Activated CD8-positive, alpha-beta memory T cell treated with anti-CD3 and anti-CD28 coated beads, Interleukin-2, amount 10 ng/mL, durations not matched to agents 7 days and 5 days (primary cell): ENCODE results near the gene DHX32. TPM values are rescaled to one million over a fixed set of nuclear protein-coding genes. Genes with fewer than 3 reads are reported as not detected.

Source experiments
- ATAC-seq: fragments of 150-1000 bp; cut with Tn5 transposase; one replicate; pipeline ENCODE4 v1.10.0; 2021; ENCODE audit warnings: moderate library complexity
- CTCF ChIA-PET: fragments of 350-600 bp; sonication (Branson Sonifier 250); formaldehyde crosslinking; loops from one replicate; lab custom pipeline; 2021; ENCODE audit warnings: antibody characterized with exemption; lab: Charles Lee
- DNase-seq: peaks from one replicate; pipeline ENCODE4 v3.0.0-alpha.2; 2020
- H3K27ac Mint-ChIP-seq: one replicate; pipeline ENCODE4 v1.8.0; 2021; ENCODE audit warnings: mild to moderate bottlenecking, mixed read lengths
- H3K27me3 Mint-ChIP-seq: one replicate; pipeline ENCODE4 v1.8.0; 2021; ENCODE audit warnings: mixed read lengths
- H3K36me3 Mint-ChIP-seq: one replicate; pipeline ENCODE4 v1.8.0; 2021; ENCODE audit warnings: mild to moderate bottlenecking, mixed read lengths
- H3K4me1 Mint-ChIP-seq: one replicate; pipeline ENCODE4 v1.8.0; 2021; ENCODE audit warnings: mixed read lengths
- H3K4me3 Mint-ChIP-seq: one replicate; pipeline ENCODE4 v1.8.0; 2021; ENCODE audit warnings: mild to moderate bottlenecking, moderate library complexity, mixed read lengths
- H3K9me3 Mint-ChIP-seq: one replicate; pipeline ENCODE4 v1.8.0; 2022; ENCODE audit warnings: low read depth, mixed read lengths
- total RNA-seq, 2 experiments: library from RNA; stranded (reverse); gene quantifications; one replicate each; pipeline ENCODE4 v1.2.3, GENCODE V29; 2021

DHX32 gene
- total RNA-seq, 2 experiments from 2014 or later = 12.1 to 16.0 TPM

GRCh38 chr10:125883211-125883610, 2.1 kb upstream of the DHX32 start:
- CTCF ChIA-PET = interaction anchor here (1.0 kb wide), 1 partner anchor 14 kb away, joined by 4 read pairs; no protein-coding TSS in a partner anchor
- Mint-ChIP-seq H3K4me3 (no peak overlapping the region), H3K27me3 (no peaks in the 10 kb centered on the region), H3K36me3 (peaks cover 7% of the 10 kb centered on the region), H3K9me3 (no peaks in the 10 kb centered on the region), H3K27ac (no peak overlapping the region), H3K4me1 (no peaks in the 10 kb centered on the region)
- DNase-seq (no peak), ATAC-seq (no peak)

GRCh38 chr10:125882596-125882995, 1.5 kb upstream of the DHX32 start:
- Mint-ChIP-seq H3K4me1 (no peaks in the 10 kb centered on the region), H3K9me3 (no peaks in the 10 kb centered on the region), H3K4me3 (no peak overlapping the region), H3K27me3 (no peaks in the 10 kb centered on the region), H3K36me3 (peaks cover 10% of the 10 kb centered on the region), H3K27ac (no peak overlapping the region)
- CTCF ChIA-PET = no interaction called here
- no peak for ATAC-seq
- no peak for DNase-seq

GRCh38 chr10:125880719-125881118, 373 bp downstream of the DHX32 start:
- CTCF ChIA-PET = no interaction called here
- H3K27me3 Mint-ChIP-seq = no peaks in the 10 kb centered on the region
- H3K27ac Mint-ChIP-seq = no peak overlapping the region
- H3K36me3 Mint-ChIP-seq = peaks cover 18% of the 10 kb centered on the region
- H3K9me3 Mint-ChIP-seq = no peaks in the 10 kb centered on the region
- DNase-seq = no peak
- H3K4me1 Mint-ChIP-seq = no peaks in the 10 kb centered on the region
- no peak overlapping the region for H3K4me3 Mint-ChIP-seq
- no peak for ATAC-seq

- DNase-seq = no peak
- CTCF ChIA-PET = no interaction called here
- peaks cover 2% of the 10 kb centered on the region for H3K4me1 Mint-ChIP-seq
- no peak overlapping the region for H3K27ac Mint-ChIP-seq
- H3K4me3 Mint-ChIP-seq = no peak overlapping the region
- no peak for ATAC-seq
- H3K27me3 Mint-ChIP-seq = no peaks in the 10 kb centered on the region
- no peaks in the 10 kb centered on the region for H3K9me3 Mint-ChIP-seq
- peaks cover 24% of the 10 kb centered on the region for H3K36me3 Mint-ChIP-seq
These were observed 1.9 kb downstream of the DHX32 start for GRCh38 chr10:125878957-125879835.

- H3K27ac Mint-ChIP-seq = no peak overlapping the region
- H3K4me3 Mint-ChIP-seq = no peak overlapping the region
- DNase-seq = no peak
- no peaks in the 10 kb centered on the region for H3K27me3 Mint-ChIP-seq
- H3K36me3 Mint-ChIP-seq = peaks cover 11% of the 10 kb centered on the region
- no peak for ATAC-seq
- CTCF ChIA-PET = no interaction called here
- H3K9me3 Mint-ChIP-seq = no peaks in the 10 kb centered on the region
- peaks cover 2% of the 10 kb centered on the region for H3K4me1 Mint-ChIP-seq
These were observed 9.8 kb downstream of the DHX32 start for GRCh38 chr10:125871338-125871737.

- DNase-seq (no peak), ATAC-seq (peak; percentile 42)
- Mint-ChIP-seq H3K36me3 (no peaks in the 10 kb centered on the region), H3K9me3 (no peaks in the 10 kb centered on the region), H3K4me1 (no peaks in the 10 kb centered on the region), H3K4me3 (no peak overlapping the region), H3K27ac (no peak overlapping the region), H3K27me3 (no peaks in the 10 kb centered on the region)
- CTCF ChIA-PET = interaction anchor here (0.9 to 2.0 kb wide), 6 partner anchors 9 to 45 kb away, joined by 3 to 5 read pairs (median 4); partner anchors contain the start of genes BCCIP and UROS
These were observed 12.6 kb downstream of the DHX32 start for GRCh38 chr10:125868372-125868975.

GRCh38 chr10:125866421-125867029, 14.6 kb downstream of the DHX32 start:
- DNase-seq (no peak), ATAC-seq (no peak)
- Mint-ChIP-seq H3K27ac (no peak overlapping the region), H3K4me1 (no peaks in the 10 kb centered on the region), H3K27me3 (no peaks in the 10 kb centered on the region), H3K9me3 (no peaks in the 10 kb centered on the region), H3K36me3 (no peaks in the 10 kb centered on the region), H3K4me3 (no peak overlapping the region)
- CTCF ChIA-PET = no interaction called here

GRCh38 chr10:125865120-125865519, 16.0 kb downstream of the DHX32 start:
- no peaks in the 10 kb centered on the region for H3K4me1 Mint-ChIP-seq
- CTCF ChIA-PET = interaction anchor here (1.4 kb wide), 1 partner anchor 12 kb away, joined by 3 read pairs; no protein-coding TSS in a partner anchor
- H3K9me3 Mint-ChIP-seq = no peaks in the 10 kb centered on the region
- no peak overlapping the region for H3K4me3 Mint-ChIP-seq
- no peak for DNase-seq
- ATAC-seq = no peak
- H3K36me3 Mint-ChIP-seq = no peaks in the 10 kb centered on the region
- H3K27ac Mint-ChIP-seq = no peak overlapping the region
- H3K27me3 Mint-ChIP-seq = no peaks in the 10 kb centered on the region

- Mint-ChIP-seq H3K36me3 (no peaks in the 10 kb centered on the region), H3K4me3 (no peak overlapping the region), H3K27ac (no peak overlapping the region), H3K4me1 (no peaks in the 10 kb centered on the region), H3K27me3 (no peaks in the 10 kb centered on the region), H3K9me3 (no peaks in the 10 kb centered on the region)
- DNase-seq (no peak), ATAC-seq (no peak)
- CTCF ChIA-PET = interaction anchor here (0.7 to 1.0 kb wide), 2 partner anchors 9 kb away, joined by 3 to 5 read pairs; no protein-coding TSS in a partner anchor
These were observed 21.8 kb downstream of the DHX32 start for GRCh38 chr10:125859128-125859817.

- CTCF ChIA-PET = interaction anchor here (1.0 kb wide), 1 partner anchor 815 kb away, joined by 3 read pairs; no protein-coding TSS in a partner anchor
- Mint-ChIP-seq H3K9me3 (no peaks in the 10 kb centered on the region), H3K4me1 (no peaks in the 10 kb centered on the region), H3K27ac (no peak overlapping the region), H3K4me3 (no peak overlapping the region), H3K36me3 (peaks cover 4% of the 10 kb centered on the region), H3K27me3 (no peaks in the 10 kb centered on the region)
- DNase-seq = no peak
- ATAC-seq = no peak
These were observed 23.8 kb downstream of the DHX32 start for GRCh38 chr10:125857185-125857760.

GRCh38 chr10:125852487-125852886, 28.6 kb downstream of the DHX32 start:
- Mint-ChIP-seq H3K27me3 (no peaks in the 10 kb centered on the region), H3K36me3 (peaks cover 14% of the 10 kb centered on the region), H3K4me3 (no peak overlapping the region), H3K4me1 (no peaks in the 10 kb centered on the region), H3K27ac (no peak overlapping the region), H3K9me3 (no peaks in the 10 kb centered on the region)
- no peak for DNase-seq
- ATAC-seq = no peak
- CTCF ChIA-PET = no interaction called here

GRCh38 chr10:125850766-125851731, 30.0 kb downstream of the DHX32 start:
- no peaks in the 10 kb centered on the region for H3K4me1 Mint-ChIP-seq
- DNase-seq (no peak), ATAC-seq (no peak)
- H3K4me3 Mint-ChIP-seq = no peak overlapping the region
- no peak overlapping the region for H3K27ac Mint-ChIP-seq
- no peaks in the 10 kb centered on the region for H3K27me3 Mint-ChIP-seq
- CTCF ChIA-PET = no interaction called here
- peaks cover 15% of the 10 kb centered on the region for H3K36me3 Mint-ChIP-seq
- no peaks in the 10 kb centered on the region for H3K9me3 Mint-ChIP-seq
